Stimulated activated CD8-positive, alpha-beta memory T cell treated with anti-CD3 and anti-CD28 coated beads, Interleukin-2, amount 100 ng/mL, for 1 hour (primary cell): ENCODE results near the gene YBEY.

Experiments used
- DNase-seq, 2 donors: peaks; one replicate each; pipeline ENCODE4 v3.0.0-alpha.2; 2020; ENCODE audit warnings: low read depth in 2 of 2

Gene YBEY

GRCh38 chr21:46264690-46265144, 21.4 kb upstream of the YBEY start:
- DNase-seq: no peak

DNA sequence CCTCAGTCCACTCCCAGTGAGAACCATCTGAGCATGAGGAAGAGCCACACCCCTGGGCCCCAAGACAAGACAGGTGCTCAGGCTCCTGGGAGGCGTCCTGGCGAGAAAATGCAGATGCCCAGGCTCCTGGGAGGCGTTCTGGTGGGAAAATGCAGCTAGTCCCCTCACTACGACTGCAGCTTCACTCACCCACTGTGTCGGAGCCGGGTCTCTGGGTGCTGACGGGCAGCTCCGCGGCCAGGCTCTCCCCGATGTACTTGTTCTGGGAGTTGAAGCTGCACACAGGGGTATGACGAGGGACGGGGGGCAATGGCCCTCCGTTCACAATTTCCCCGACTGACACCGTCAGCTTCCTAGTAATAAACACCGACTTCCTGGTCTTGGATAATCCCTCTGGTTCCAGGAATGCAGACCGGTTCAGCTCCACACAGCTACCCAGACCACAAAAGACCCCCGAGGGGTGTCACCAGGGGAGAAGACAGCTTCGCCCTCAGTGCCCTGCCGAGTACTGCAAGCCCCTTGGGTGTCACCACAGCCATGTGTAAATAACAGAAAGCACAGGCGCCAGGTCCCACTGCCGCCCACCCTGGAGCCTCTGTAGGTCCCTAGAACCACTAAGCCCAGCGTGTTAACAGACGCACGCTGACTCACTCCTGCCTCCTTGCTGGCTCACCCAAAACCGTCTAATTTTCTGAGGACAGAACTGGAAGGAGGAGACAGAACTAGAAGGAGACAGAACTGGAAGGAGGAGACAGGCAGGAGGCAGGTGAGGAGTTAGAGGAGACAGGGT, 20.2 kb upstream of the YBEY start:
- DNase-seq: no peak

DNA sequence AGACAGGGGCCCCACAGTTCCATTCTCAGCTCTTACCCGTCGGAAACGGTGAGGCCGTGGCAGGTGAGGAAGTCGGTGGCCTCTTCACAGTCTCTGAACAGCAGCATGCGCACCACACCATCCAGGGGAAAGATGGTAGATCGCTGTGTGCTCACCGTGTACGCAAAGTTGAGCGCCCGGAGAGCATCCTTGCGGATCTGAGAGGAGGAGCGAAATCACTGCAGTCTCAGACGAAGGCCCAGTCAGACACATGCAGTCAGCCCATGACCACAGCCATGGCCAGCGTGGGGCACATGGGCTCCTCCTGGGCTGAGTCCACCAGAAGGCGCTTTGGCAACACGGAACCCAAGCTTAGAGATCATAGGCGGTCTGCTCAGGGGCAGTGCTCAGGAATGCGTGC, 19.2 kb upstream of the YBEY start:
- DNase-seq: no peak

GRCh38 chr21:46268371-46268770, 17.8 kb upstream of the YBEY start:
- no peak for DNase-seq

GRCh38 chr21:46269466-46269865, 16.7 kb upstream of the YBEY start:
- DNase-seq: no peak

GRCh38 chr21:46273341-46273740, 12.8 kb upstream of the YBEY start:
- no peak for DNase-seq

- DNase-seq: no peak
Observed at GRCh38 chr21:46274797-46275390, 11.2 kb upstream of the YBEY start.

GRCh38 chr21:46284077-46284644, 2.0 kb upstream of the YBEY start:
- no peak for DNase-seq

- DNase-seq: no peak
Observed at GRCh38 chr21:46284733-46285132, 1.4 kb upstream of the YBEY start.

DNA sequence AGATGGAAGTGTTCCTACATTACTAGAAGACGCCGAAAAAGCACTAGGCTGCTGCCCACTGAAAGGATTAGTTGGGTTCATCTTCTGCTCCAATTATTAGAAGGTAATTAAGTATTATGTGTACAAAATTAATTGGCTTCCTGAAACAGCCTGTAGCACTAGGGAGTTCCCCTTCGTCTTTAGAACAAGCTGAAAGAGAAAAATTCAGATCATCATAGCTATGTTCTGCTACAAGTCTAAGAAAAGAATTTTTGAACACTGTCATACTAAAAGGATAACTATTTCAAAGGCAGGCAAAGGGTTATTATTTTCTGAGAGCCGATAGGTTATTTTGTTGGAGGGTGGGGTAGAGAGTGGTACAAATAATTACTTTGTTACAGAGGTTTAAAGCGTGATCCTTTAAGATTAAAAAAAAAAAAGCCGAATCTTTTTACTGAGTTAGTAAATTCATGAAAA, 908 bp upstream of the YBEY start, which contains the start of gene MCM3AP:
TSS of gene MCM3AP (minus strand) at position 406 of the 456 bp plus-strand sequence. CDS start at position 81, 325 bp downstream.
- DNase-seq: no peak

DNA sequence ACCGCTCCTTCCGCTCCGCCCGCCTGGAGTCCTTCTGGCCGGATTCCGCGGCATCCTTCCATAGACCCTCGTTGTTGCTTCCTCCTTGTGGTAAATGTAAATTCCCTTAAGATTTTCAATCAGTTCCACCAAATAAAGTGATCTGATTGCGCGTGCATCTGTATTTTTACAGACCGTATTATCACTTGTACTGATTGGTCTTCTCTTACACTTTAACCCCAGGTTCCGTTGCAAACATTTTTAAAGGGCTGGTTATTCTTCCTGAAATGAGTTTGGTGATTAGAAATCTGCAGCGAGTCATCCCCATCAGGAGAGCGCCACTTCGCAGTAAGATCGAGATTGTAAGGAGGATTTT, 483 bp downstream of the YBEY start:
- no peak for DNase-seq

DNA sequence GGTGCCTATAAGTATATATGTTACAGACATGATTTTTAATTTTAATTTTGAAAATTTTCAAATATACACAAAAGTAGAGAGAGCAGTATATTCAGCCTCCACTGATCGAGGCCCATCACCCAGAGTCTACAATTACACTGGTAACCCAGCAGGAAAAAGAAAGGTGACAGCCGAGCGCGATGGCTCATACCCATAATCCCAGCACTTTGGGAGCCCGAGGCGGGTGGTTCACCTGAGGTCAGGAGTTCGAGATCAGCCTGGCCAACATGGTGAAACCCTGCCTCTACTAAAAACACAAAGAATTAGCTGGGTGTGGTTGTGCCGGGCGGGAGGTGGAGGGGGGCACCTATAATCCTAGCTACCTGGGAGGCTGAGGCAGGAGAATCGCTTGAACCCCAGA, 1.4 kb downstream of the YBEY start:
- DNase-seq: no peak

GRCh38 chr21:46289655-46290179, 3.6 kb downstream of the YBEY start:
- DNase-seq: no peak

DNA sequence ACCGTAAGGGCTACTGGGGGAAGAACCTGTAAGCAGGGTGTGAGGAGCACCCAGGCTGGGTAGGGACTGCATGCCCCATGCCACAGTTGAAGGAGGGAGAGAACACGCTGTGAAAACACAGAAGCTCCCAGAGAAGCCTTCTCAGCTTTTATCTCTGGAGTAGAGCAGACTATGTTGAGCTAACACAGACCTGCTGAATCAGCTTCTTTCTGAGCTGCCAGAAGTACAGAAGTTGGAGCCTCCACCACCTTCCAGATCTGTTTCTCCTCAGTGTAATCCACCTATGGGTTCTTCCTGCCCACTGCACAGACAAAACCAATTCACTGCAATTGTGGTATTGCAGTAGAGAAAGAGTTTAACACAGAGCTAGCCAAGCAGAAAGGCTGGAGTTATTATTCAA, 5.4 kb downstream of the YBEY start:
- DNase-seq: no peak

- DNase-seq: no peak
Observed at GRCh38 chr21:46294647-46295176, 8.6 kb downstream of the YBEY start.

- no peak for DNase-seq
Observed at GRCh38 chr21:46295177-46295770, 9.1 kb downstream of the YBEY start.

DNA sequence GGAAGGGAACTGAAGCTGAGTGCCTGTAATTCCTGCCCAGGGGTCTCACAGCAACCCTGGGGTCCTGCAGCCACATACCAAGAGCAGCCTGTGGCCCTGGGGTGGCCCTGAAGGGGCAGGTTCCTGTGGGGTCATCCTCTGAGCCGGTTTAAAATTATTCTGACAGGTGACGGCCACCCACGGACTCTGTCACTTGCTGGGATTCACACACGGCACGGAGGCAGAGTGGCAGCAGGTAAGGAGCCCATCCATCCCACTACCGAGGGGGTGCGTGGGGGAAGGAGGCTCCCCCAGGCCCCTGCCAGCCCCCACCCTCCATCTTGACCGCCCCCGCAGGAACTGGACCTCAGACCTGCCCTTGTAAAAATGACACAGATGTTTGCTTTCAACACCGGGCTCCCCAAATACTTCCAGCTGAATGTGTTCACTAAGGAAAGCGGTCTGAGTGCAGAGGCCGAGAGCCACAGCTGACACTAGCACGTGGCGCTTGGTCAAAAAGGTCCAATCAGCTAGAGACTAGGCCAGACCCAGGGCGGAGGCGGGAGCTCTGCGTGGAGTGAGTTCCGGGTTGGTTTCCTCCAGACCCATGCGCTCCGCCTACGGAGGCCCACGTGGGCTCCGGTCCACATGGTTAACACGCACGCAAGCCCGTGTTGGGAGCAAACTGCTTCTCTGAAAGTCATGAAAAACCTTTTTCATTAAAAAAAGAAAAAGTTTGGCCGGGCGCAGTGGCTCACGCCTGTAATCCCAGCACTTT, 10.0 kb downstream of the YBEY start:
- DNase-seq: peak in 1 of 2 donors; percentile 8

DNA sequence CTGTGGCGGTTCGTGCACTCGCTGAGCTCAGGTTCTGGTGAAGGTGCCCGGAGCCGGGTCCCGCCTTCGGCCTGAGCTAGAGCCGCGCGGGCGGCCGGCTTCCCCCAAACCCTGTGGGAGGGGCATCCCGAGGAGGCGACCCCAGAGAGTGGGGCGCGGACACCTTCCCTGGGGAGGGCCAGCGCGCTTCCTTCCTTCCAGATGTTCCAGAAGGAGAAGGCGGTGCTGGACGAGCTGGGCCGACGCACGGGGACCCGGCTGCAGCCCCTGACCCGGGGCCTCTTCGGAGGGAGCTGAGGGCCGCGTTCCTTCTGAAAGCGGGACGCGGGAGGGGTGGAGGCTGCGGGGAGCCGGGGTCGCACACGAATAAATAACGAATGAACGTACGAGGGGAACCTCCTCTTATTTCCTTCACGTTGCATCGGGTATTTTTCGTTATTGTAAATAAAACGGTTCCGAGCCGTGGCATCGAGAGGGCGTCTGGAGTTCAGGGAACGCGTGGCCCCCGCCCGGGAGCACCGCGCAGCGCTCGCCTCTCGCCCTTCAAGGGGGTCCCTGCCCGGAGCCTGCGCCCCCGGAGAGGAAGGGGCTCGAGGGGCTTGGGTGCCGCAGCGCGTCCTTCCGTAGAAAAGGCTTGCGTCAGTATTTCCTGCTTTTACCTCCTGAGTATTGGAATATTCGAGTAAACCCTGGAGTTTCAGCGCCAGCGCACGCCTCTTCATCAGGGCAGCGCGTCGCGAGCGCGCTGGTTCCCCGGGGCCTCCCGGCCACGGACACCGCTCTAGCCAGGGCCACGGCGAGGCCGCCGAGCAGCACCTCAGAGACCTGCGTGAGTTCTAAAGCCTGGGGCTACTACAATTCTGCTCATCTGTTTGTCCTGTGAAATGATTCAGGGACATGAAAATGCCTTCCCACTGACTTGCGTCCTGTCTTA, 11.5 kb downstream of the YBEY start:
- DNase-seq: no peak

DNA sequence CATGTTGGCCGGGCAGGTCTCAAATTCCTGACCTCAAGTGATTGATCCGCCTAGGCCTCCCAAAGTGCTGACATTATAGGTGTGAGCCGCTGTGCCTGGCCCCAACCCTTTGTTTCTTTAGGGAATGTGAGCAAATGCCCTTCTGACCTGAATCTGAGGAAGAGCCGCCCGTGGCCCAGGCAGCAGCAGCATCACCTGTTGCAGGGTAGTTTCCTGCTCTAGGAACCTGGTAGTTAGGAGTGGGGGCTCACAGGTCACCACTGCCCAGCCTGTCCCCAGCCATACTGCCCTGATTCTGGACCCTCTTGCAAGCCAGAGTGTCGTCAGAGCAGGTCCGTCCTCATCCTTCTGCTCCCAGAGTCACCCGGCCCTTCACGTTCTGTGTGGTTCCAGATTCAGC, 13.0 kb downstream of the YBEY start:
- no peak for DNase-seq

GRCh38 chr21:46301759-46302158, 15.6 kb downstream of the YBEY start:
- no peak for DNase-seq
